GM21390 (cell line): ENCODE measurements around the gene ADGRL4.
A peak's percentile ranks its signal among the peaks of the same experiment; 100 is the strongest.
"Not testable (repeated sequence)": the region's sequence is repeated elsewhere in the genome, so short reads cannot be mapped to it uniquely, and the experiment has no call there.

ENCODE experiments used
- ATAC-seq: cut with Tn5 transposase; IDR thresholded peaks from one replicate; pipeline ENCODE4 v1.9.1; 2021; ENCODE audit not compliant: unreplicated experiment

Gene ADGRL4

DNA sequence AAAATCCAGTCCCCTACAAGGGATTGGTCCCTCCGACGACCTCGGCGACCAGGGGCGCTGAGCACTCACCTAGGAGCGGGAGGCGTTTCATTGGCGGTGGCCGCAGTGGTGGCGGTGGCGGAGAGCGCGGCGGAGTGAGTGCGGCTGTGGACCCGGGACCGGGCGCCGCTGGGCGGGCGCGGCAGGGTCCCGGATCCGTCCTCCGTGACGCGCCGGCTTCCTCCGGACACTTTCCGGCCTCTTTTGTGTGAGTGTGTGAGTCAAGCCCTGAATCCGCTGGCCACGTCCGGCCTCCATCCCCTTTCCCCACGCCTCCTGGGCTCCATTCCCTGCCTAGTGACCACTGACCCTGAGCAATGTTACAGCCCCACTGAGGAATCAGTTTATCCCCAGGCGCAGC lies at the start of gene ADGRL4:
ADGRL4 (minus strand) TSS at position 167 of the 400 bp plus-strand sequence; CDS start at position 91, 76 bp downstream.
- ATAC-seq: no peak

DNA sequence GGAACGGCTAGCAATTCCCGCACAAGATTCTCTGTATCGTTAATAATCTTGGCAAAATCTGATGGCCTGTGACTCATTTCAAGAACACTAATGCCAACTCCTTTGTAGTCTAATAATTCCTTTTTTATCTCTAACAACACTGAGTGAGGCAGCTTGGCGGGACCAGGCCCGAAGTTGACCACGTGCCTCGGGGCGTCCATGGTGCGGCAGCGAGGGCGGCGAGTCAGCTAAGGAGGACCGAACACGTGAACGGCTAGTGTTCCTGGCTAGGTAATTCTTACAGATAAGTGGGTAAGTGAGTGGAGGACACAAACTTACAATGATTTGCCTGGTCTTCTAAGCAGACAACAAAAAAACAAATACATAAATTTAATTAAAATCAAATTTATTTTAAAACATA lies 49.3 kb upstream of the ADGRL4 start:
- ATAC-seq: no peak

DNA sequence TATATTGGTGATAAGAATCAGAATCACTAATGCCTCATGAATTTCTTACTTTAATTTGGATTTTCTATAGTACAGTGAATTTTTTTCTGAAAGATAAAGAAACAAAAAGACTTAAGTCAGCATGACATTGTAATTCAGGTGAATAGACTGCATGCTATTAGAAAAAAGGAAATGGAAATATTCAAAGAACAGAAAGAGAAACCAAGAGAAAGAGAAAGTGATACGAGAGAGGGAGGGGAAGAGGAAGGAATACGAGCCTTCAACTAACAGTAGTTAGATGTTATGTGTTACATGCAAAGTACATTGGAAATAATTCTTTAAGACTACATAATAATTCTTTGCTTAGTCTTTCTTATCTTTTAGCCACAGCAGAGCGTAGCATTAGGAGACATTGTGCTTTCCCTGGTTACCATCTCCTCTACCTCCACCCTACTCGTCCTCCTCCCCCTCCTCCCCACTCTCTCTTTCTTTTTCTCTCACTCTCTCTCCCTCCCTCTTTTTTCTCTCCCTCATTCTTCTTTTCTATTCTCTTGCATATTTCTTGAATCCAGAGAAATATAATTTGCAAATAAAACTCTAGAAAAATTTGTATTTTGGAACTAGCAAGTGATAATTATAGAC lies 46.4 kb upstream of the ADGRL4 start:
- peak; percentile 99 for ATAC-seq

DNA sequence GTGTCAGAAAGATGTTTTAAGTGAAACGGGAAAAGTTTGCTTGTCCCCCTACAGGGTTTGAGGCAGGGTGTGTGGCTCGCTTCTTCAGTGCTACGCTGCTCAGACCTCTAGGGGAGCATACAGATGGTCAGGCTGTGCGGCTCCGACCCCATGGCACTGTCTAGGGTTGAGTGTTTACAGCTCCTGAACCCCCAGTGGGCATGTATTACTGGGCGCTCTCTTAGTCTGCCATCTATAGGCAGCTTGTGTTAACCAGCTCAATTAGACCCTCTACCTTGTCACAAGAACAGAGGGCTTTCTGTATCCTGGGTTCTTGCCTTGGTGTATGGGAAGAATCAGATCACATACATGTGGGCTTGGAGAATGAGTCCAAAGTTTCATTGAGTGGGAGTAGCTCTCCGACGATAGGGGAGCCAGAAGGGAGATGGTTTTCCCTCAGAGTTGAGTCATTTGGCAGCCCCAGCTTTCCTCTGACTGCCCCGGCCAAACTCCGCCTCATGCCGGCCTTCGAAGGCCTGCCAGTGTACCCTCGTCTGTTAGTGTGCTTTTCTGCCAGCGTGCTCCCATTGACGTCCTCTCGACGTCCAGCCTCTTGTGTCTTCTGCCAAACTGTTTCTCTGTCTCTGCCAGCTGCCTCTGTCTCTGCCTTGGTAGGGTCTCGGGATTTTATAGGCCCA lies 38.6 kb upstream of the ADGRL4 start:
- ATAC-seq: no peak

DNA sequence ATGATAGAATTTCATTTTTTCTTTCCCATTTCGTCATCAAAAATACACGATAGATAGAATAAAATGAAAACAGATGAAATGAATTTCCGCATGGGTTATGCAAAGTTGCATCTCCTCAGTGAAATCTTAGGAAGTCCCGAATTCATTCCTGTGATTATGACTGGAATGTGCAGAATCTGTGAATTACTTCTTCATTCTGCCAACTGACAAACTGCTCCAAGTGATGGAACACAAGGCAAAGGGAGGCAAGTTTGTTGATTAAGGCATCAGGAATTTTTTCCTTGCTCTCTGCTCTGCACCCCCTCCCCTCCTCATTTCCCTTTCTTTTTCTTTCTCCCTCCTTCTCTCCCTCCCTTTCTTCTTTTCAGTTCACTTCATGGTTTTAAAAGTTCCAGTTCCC lies 37.0 kb upstream of the ADGRL4 start:
- ATAC-seq: no peak

DNA sequence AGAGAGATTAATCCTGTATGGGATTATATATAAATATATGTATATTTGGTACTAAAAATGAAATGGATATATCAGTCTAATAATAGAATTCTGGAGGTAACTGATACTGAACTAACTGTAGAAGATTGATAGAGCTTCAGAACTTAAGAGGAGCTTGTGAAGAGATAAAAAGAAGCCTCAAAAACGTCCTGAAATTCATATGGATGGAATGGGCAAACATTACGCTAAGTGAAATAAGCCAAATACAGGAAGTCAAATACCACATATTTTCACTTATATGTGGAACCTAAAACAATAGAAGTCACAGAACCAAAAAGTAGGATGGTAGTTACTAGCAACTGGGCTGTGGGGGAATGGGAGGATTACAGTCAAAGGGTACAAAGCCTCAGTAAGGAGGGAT lies 36.0 kb upstream of the ADGRL4 start:
- no peak for ATAC-seq

DNA sequence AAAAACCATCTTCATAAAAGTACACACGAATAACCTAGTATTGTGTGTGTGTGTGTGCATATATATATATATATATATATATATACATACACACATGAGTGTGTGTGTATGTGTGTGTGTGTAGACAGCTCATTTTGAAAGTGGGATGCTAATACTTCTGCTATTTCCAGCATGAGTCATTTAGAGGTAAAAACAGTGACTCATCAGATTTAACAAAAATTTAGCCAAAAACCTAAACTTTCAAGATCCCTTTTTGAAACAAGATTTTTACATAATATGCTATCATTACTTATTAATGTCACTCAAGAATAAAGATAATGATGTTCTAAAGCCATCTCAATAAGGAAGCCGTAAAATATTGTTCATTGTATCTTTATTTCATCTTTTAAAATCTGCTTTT lies 35.6 kb upstream of the ADGRL4 start:
- peak; percentile 58 for ATAC-seq

DNA sequence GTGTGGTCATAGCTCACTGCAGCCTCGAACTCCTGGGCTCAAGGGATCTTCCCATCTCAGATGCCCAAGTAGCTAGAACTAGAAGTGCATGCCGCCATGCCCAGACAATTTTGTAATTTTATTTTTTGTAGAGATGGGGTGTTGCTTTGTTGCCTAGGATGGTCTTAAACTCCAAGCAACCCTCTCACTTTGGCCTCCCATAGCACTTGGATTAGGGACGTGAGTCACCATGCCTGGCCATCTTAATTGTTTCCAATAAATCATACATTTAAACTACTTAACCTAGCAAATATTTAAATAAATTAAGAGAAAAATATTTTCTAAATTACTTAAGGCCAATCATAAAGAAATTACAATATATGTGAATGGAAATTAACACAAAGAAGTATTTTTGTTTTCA lies 35.1 kb upstream of the ADGRL4 start:
- no peak for ATAC-seq

DNA sequence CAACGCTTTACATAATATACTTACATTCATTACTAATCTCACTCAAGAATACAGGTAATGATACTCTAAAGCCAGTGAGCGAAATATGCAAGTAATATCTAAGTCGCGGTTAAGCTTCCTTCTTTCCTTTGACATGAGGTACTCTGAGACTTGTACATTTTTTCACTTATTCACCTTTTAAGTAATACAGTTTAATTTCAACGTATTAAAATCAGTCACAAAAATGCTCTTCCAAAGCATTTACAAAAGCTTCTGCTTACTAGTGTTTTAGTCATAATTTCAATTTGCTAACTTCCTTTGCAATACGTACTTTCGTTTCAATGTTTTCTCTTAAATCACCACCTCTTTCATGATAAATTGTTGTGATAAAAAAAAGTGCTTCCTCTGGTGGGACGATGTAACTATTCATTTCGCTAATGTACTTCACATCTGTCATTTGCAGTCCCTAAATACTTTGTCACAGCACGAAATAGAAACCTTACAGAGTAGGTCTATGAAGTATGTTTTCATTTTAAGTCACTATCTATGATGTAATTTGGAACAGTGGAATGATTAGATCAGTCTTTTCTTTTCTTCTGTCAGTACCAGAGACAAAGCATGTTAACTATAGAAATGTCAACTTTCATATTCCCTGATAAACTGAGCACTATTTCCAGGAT lies 34.0 kb upstream of the ADGRL4 start:
- ATAC-seq: peak; percentile 83

DNA sequence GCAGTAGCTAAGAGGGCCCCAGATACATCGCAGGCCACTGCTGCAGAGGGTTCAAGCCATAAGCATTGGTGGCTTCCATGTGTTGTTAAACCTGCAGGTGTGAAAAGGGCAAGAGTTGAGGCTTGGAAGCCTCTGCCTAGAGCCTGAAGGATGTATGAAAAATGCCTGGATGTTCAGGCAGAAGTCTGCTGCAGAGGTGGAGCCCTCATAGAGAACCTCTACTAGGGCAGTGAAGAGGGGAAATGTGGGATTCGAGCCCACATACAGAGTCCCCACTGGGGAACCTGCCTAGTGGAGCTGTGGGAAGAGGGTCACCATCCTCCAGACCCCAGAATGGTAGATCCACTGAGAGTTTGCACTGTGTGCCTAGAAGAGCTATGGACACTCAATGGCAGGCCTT lies 30.6 kb upstream of the ADGRL4 start:
- no peak for ATAC-seq

DNA sequence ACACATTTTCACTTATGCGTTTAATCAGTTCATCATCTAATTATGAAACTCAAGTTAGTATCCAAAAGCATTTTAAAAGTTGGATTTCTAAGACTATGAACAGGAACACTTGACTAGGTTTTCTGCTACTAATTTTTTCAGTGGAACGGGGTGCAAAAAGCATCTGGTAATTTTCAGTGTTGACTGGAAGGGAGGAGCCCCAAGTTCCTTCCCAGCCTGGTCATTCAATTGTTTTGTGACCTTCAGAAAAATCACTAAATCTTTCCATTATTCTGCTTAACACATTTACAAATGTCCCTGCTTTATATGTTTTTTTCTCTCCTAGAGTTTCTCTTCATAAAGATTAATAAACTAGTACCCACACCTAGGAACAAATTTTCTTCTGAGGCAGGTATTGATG lies 6.0 kb upstream of the ADGRL4 start:
- ATAC-seq: no peak

DNA sequence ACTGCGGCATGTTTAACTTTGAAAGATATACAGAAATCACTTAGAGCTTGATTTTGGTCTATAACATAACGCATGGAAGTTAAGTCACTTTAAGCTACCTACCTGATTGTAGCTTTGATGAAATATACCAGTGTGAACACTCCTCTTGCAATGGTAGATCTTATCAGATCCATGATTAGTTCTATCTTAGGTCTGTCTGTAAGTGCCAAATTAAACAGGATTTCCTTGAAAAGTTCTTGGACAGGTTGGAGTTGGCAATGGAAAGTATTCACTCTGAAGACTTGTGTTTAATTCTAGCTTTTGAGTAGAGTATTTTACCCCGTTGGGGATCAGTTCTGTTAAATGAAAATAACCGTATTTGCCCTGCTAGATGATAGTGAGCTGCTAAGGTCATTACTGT lies 4.1 kb upstream of the ADGRL4 start:
- no peak for ATAC-seq

DNA sequence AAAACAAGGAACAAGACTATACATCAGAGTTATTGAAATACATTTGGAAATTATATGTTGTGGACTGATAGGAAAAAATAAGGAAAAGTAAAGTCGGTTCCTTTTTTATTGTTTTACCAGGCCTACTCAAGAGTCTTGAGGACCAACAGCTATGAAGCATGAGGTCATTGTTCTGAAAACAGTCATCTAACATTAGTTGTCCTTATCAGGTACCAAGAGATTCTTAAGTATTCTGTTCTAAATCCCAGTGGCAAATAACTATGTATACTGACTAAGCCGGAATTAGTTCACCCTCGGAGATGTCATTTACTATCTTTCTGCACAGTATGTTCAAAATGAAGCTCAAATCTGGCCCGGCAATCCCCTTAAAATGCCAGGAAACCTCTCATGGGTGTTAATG lies 585 bp downstream of the ADGRL4 start:
- no peak for ATAC-seq

DNA sequence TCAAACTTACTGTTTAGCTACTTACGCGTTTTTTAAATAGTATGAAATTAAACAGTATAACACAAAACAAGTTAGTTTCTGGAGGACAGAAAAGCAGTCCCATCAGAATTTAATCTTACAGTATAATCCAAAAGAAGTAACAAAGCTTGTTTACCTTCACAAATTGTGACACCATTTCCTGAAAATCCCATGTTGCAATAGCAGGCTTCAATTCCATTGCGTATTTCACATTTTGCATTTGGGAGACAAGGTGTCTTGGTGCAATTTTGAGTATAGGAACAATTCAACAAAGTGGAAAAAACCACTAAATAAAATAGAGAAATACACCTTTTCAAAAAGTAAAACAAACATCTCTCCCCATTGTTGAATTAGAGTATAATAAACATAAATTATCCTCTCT lies 1.6 kb downstream of the ADGRL4 start:
- no peak for ATAC-seq

DNA sequence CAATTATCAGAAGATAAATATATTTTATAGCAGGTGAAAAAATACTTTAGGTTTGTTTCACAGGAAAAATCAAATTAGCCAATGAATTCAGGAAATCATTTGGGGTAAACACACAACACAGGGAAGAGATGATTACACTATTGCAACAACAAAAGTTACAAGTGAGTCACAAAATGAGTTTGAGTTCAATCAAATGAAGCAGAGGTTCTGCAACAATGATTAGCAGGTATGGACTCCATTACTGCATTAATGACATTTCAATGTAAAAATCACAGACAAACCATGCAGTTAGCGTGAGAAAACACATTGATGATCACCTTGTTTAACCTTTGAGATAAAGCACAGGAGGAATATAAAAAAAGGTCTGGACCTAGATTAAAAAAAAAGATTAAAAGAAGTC lies 9.7 kb downstream of the ADGRL4 start:
- no peak for ATAC-seq

DNA sequence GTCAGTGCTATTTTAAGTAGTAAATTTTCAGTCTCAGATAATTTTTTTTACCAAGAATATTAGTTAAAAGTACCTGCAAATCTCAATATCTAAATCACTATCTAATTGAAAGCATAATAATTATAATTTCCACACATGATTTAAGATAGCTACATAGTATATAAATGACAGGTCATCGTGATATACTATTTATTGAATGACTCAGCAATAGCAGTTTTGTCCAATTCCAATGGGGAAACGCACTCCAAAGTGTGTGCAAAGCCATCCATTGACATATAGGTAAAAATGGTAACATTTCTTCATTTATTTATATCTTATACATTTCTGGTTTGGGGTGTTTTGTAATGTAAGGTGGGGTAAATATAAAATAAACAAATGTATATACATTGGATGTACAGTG lies 19.5 kb downstream of the ADGRL4 start:
- ATAC-seq: no peak

DNA sequence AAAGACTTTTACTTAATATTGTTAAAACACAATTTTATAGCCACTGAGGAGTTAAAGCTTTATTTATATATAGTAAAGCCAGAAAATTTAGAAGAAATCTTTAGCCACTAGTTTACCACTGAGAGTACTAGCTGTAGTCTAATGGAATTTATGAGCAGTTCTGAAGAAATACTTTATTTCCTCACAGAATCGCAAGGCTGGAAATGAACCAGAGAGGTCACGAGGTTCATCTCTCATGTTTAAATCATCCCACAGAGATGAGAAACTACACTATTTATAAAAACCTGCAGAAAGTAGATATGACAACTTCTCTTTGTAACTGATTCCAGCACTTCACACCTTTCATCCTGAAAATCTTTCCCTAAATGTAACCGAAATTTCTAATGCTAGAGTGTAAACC lies 26.0 kb downstream of the ADGRL4 start:
- no peak for ATAC-seq

DNA sequence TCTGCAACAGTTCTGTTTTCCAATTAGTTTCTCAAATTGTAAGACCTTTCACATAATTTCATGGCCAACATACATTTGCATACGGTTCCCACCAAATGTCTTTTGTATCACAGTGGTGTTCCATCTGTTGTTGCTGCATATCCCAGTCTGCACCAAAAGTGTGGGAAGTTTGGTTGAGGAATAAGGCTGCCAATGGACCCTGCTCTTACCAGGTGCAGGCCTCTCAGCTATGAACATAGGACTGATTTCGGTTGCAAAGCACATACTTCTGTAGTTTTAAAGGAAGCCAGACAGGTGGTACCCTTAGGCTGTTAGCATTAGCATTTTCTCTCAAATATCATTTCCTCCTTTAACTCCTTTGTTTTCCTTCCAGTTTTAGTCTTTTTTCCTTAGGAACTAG lies 33.8 kb downstream of the ADGRL4 start:
- ATAC-seq: no peak

DNA sequence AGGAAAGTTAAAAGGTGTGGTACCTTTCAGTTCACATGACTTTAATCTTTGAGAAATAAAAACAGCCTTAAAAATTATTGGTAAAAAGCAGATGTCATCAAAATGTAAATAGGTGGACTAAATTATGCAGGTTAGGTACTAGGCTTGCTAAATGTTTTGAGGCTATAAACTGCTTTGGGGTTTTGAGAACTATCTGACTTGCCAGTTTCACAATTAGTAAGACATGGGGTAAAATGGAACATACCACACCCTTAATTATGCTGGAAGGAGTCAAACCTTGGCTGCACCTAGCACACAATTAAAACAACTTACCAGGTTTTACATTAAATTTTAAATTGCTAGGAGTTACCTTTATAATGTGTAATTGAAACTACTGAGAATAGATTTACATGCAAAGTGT lies 39.4 kb downstream of the ADGRL4 start:
- ATAC-seq: not testable (repeated sequence)

DNA sequence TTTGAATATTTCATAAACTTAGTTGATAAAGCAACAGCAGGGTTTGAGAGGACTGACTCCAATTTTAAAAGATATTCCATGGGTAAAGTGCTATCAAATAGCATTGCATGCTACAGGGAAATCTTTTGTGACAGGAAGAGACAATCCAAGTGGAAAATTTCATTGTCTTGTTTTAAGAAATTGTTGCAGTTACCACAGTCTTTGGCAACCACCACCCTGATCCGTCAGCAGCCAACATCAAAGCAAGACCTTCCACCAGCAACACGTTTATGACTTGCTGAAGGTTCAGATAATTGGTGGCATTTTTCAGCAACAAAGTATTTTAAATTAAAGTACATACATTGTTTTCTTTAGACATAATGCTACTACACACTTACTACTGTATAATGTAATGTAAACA lies 47.8 kb downstream of the ADGRL4 start:
- no peak for ATAC-seq

DNA sequence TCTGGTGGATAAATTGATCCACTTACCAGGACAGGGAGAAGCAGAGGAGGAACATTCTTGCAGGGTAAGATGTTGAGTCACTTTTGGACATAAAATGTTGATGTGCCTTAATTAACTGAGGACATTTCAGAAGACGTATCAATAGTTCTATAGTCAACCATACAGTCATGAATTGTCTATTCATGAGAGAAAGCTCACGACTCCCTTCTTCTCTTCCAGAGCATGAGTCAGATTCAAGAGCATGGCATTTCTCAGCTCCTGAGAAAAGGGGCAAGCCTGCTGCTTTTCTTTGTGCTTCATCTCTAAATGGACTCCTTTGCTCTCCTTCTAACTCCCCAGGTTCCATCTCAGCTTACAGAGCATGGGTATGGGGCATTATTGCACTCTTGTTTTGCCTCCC lies 55.7 kb downstream of the ADGRL4 start:
- no peak for ATAC-seq

DNA sequence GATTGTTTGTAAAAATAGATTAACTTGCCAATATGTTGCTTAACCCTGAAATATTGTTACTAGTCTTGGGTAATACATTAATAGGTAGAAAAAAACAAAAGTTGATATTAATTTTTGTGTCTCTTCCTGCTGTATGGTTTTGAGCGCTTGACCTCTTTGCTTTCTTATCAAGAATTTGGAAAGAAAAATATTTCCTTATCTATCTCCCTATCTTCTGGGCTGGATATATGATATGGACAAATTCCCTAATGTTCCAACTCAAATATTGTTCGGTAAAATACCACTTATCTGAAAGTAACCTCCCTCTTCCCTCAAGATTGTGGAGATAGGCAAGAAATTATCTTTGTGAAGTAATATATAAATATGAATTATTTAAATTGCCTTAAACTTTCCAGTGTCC lies 57.3 kb downstream of the ADGRL4 start:
- no peak for ATAC-seq

DNA sequence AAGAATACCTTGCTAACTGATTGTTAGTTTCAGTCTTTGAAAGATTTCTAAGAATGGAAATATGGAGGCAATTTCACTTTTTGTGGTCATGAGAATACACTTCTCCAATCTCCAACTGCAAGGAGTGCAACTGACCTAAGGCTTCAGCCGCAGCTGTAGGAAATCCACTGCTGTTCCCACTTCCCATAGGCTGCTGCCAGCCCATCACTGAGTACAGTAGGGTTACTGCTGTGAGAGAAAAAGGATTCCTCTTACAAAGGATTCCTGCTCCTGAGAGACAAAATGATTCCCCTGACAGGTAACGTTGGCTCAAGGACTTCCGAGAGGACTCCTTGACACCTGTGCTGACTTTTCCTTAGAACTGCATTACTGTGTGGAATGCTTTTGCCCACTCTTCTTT lies 87.4 kb downstream of the ADGRL4 start:
- no peak for ATAC-seq
